Cardiac fibroblast (primary cell): ENCODE results near the gene ARHGEF17.
A peak's percentile ranks its signal among the peaks of the same experiment; 100 is the strongest.

Source experiments
- DNase-seq, 2 donors: peaks; one replicate each; pipeline versions ENCODE4 v3.0.0 to v3.0.0-alpha.2; 2010; ENCODE audit warnings: low read depth in 2 of 2
- H3K4me3 ChIP-seq, 2 donors: replicated peaks in 1 of 2; 1 replicate in 1 of 2; 2 replicates in 1 of 2; pipeline ENCODE4 v1.5.1; 2011; ENCODE audit warnings: low read depth in 2 of 2, low read length in 2 of 2, mild to moderate bottlenecking in 2 of 2, moderate library complexity in 1 of 2
- CTCF ChIP-seq: IDR thresholded peaks from one replicate; pipeline ENCODE4 v1.5.1; 2011; ENCODE audit warnings: low read depth, mild to moderate bottlenecking, low read length, inconsistent platforms

Gene ARHGEF17

GRCh38 chr11:73348838-73349237 is 40.8 kb downstream of the ARHGEF17 start:
- H3K4me3 ChIP-seq, result no peak overlapping the region
- DNase-seq, result no peak
- no peak for TF ChIP-seq CTCF

GRCh38 chr11:73349633-73350032 is 41.6 kb downstream of the ARHGEF17 start:
- no peak for DNase-seq
- H3K4me3 ChIP-seq, result no peak overlapping the region
- TF ChIP-seq CTCF, result no peak

- no peak overlapping the region for H3K4me3 ChIP-seq
- peak; percentile 87 to 90 for DNase-seq
- TF ChIP-seq CTCF, result peak; percentile 99
Observed at GRCh38 chr11:73350908-73351636, 43.0 kb downstream of the ARHGEF17 start.

GRCh38 chr11:73353422-73353821 is 45.3 kb downstream of the ARHGEF17 start:
- no peak for TF ChIP-seq CTCF
- no peak overlapping the region for H3K4me3 ChIP-seq
- DNase-seq, result no peak

GRCh38 chr11:73355109-73355508 is 47.0 kb downstream of the ARHGEF17 start:
- no peak for DNase-seq
- TF ChIP-seq CTCF, result no peak
- no peak overlapping the region for H3K4me3 ChIP-seq

GRCh38 chr11:73356979-73357860 is 49.1 kb downstream of the ARHGEF17 start:
- no peak for DNase-seq
- TF ChIP-seq CTCF, result no peak
- H3K4me3 ChIP-seq, result no peak overlapping the region
